Activated CD8-positive, alpha-beta memory T cell treated with anti-CD3 and anti-CD28 coated beads for 48 hours (primary cell): ENCODE measurements around the gene MAN2A1.
"Not testable (repeated sequence)": the region's sequence is repeated elsewhere in the genome, so short reads cannot be mapped to it uniquely, and the experiment has no call there.

Experiments used
- DNase-seq, 3 experiments: peaks; one replicate each; pipeline ENCODE4 v3.0.0-alpha.2; 2020; ENCODE audit warnings: low read depth in 2 of 3, low spot score in 2 of 3

Gene MAN2A1

DNA sequence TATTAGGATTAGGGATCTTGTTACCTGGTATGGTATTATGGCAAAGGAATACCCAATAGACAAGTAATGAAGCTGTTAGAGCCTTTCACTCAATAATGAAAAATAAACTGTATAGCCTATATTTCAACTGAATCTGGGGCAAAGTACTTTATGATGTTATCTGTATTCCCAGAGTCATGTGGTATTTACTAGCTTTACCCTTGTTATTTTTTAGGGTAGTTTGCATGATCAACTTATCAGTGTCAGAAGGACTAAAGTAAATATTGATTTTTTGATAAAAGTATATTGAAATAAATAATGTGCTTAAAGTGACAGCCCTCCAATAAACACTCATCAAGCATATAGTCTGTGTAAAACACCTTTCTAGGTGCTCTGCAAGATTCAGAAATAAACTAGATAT lies 64.6 kb downstream of the MAN2A1 start:
- DNase-seq = no peak

DNA sequence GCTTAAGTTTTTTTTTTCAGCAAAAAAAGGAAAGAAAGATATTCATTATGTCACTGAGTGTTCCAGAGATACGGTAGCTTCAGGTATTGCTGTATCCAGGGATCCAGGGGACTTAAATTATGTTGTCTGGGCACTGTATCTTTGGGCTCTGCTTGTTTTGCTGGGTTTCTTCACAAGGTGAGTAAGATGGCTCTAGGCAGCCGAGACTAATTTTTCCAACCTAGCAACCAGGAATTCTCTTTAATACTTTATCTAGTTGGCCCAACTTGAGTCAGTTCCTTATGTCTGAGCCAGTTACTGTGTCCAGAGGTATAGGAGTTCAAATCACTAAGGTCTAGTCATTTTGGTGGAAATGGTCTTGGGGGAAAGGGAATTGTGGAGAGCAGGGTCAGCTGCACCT lies 66.0 kb downstream of the MAN2A1 start:
- DNase-seq = no peak

DNA sequence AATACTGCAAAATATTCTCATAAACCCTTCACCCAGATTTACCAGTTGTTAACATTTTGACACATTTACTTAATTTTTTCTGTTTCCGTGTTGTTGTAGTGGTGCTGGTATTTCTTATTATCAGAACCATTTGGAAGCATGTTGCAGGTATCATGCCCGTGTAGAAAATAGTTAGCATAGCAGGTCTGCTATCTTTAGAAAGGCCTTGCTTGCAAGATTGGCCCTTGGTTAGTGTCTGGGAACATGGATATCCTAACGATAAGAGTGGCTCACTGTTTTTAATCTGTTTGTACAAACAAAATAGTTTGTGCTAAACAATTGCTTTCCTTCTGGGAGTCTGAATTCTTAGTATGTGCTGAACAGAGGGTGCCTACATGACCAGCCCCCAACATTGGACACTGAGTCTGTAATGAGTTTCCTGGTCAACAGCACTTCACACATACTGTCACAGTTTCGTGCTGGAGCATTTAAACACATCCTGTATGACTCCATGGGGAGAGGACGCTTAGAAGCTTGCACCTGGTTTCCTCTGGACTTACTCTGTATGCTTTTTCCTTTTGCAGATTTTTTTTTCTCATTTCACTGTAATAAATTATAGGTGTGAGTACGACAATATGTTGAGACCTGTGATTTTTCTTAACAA lies 66.9 kb downstream of the MAN2A1 start:
- DNase-seq = no peak

DNA sequence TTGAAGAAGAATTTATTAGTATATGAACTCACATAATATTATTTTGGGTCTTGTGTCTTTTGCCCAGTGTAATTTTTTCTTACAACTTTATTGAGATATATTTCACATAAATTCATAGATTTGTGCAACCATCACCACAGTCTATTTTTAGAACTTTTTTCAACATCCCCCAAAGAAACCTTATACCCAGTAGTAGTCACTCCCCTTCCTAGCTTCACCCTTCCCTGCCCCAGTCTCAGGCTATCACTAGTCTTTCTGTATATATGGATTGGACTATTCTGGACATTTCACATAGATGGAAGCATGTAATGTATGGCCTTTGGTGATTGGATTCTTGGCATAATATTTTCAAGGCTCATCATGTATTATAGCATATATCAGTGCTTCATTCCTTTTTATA lies 67.8 kb downstream of the MAN2A1 start:
- DNase-seq = no peak

DNA sequence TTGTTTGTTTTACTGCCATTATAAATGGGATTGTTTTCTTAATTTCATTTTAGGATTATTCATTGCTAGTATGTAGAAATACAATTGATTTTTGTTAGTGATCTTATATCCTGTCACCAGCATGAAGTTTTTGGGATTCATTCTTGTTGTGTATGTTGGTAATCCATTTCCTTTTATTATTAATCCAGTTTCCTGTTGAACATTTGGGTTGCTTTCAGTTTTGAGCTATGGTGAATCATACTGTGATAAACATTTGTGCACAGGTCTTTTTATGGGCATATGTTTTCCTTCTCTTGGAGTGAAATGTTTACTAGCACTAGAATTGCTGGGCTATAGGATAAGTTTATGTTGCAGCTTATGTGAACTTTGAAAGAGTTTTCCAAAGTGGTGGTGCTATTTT lies 69.6 kb downstream of the MAN2A1 start:
- no peak for DNase-seq

DNA sequence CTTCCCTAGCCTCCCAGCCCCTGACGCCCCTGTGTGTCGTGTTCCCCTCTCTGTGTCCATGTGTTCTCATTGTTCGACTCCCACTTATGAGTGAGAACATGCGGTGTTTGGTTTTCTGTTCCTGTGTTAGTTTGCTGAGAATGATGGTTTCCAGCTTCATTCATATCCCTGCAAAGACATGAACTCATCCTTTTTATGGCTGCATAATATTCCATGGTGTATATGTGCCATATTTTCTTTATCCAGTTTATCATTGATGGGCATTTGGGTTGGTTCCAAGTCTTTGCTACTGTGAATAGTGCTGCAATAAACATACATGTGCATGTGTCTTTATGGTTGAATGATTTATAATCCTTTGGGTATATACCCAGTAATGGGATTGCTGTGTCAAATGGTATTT lies 70.4 kb downstream of the MAN2A1 start:
- not testable (repeated sequence) for DNase-seq

DNA sequence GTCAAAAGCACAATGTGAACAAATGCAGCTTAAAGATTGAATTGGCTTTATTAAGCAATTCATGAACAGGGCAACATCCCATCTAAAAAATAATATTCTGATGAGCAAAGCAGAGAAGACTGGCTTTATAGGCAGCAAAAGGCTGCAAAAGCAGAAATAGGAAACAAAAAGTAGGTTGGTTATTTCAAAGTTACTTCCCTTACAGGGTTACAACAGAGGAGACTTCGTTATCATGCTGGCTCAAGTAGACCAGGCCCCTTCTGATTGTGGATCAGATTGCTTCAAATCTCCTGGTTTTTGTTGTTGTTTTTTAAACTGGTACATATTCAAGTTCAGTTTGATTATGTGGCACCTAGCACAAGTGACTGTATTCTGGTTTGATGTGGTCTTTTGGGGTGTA lies 73.1 kb downstream of the MAN2A1 start:
- DNase-seq = no peak

DNA sequence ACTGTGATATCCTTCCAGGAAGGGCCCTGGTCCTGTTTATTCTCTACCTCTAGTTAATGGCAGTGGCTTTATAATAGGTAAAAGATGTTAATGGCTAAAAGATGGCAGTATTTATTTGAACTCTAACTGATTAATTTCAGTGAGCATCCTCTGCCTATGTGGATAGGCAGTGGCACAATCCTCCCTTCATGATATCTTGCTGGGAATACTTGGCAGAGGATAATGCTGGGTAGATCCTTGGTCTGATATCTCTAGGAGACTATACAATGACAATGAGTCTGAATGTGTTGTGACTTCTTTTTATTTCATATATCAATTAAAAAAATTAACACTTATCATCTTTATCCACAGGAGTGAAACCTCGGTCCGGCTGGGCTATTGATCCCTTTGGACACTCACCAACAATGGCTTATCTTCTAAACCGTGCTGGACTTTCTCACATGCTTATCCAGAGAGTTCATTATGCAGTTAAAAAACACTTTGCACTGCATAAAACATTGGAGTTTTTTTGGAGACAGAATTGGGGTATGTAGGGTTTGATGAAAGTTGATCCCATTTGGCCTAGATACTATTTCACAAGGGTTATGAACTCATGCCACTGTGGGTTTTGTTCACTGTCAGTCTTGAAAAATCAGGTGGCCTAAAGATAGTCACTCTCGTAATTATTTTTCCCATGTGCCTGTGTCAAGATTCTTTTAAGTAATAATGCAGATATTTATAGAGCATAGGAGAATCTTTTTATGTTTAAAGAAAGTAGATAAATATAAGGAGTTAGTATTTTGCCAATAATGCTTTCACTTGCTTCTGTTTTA lies 77.7 kb downstream of the MAN2A1 start:
- no peak for DNase-seq

DNA sequence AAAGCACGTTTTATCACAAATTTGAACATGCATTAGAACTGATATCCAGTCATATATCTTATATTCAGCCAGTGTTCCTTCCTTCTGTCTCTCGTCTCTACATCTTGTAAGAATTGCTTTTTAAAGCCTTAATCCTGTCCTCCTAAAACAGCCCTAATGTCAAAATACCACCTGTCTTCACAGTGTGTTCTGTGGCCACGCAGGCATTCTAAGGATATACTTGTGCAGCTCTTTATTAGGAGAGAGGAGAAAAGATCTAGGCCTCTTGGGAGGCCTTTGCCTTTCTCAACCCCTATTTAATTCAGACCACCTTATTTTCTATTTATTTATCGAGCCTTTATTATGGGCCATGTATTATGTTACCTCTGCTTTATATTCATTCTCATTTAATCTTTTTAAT lies 78.3 kb downstream of the MAN2A1 start:
- DNase-seq = no peak

DNA sequence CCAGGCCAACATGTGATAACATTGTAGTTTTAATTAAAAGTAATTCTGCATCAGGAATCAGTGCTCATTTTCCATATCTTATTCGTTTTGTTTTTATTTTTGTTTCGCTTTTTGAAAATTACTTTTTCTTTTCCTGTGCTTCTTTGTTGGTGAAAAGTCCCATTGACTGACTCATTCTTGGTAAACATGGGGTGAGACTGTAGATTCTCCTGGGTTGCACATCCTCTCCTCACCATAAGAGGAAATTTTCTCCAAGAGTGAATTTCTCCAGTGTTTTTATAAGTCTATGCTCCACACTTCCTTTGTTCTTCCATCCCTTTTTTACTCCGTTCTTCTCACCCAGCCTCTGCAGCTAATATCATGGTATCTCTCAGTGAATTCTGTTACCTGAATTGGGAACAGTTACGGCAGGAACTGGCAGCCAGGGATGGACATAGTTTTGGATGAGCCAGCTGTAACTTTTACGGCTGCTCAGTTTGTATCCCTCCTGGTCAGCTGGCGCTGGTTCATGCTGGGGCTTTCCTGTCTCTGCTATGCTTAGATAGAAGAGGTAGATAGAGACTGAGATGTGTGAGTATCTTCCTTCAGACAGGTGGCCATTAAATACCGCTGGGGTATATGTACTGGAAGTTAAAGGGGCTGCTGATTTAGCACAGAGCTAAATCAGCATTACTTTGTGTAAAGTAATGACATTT lies 80.0 kb downstream of the MAN2A1 start:
- DNase-seq = no peak

DNA sequence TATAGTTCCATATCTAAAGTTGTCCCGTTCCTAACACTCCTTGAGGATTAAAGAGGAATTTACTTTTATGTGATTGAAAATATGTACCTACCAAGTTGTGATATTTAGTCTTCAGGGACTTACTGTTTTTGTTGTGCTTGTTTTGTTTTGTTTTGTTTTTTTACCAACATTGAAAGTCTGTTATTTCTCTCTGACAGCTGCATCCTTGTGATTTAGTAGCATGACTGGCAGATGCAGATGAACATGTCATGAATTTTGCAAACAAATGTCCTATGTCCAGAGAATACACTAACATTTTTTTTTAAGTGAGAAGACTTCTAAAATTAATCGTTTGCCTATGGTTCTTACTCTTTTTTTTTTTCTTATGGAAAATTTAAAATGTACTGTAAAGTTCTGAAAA lies 85.4 kb downstream of the MAN2A1 start:
- no peak for DNase-seq

DNA sequence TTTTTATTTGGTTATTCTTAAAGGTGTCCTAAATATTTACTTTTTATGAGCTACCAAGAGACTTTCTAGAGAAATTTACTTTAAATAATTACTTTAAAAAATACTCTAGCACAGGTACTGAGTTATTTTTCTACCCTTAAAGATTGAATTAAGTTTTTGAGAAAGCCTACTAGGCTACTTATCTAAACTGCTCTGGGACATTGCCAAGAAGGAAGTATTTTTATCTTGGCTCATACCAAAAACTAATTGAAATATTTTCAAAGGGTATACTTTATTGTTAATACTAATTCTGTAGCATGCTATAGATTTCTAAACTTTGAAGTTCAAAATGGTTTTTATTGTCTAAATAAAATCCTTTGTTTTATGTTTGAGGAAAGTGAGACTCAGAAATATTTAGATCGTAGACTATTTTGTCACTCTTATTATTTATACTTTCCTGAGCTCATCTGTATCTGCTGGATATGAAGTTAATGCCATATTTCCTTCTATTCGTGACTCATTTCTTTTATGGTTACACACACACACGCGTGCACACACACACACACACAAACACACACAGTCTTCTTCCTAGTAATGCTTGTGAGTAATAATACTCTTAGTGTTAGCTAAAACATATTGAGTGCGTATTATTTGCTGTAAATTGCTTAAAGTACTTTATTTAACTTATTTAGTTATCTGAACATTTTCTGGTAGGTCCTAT lies 89.5 kb downstream of the MAN2A1 start:
- no peak for DNase-seq

DNA sequence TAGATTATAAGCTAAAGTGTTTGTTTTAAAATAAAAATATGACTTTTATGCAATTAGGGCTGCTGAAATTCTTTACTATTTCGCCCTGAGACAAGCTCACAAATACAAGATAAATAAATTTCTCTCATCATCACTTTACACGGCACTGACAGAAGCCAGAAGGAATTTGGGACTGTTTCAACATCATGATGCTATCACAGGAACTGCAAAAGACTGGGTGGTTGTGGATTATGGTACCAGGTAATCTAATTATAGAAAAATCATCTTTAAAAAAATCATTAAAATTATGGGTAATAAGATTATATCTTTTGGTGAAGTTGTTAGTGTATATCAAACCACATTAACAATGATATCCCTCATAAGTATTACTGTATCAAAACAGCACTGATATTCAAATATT lies 95.0 kb downstream of the MAN2A1 start:
- DNase-seq = no peak

DNA sequence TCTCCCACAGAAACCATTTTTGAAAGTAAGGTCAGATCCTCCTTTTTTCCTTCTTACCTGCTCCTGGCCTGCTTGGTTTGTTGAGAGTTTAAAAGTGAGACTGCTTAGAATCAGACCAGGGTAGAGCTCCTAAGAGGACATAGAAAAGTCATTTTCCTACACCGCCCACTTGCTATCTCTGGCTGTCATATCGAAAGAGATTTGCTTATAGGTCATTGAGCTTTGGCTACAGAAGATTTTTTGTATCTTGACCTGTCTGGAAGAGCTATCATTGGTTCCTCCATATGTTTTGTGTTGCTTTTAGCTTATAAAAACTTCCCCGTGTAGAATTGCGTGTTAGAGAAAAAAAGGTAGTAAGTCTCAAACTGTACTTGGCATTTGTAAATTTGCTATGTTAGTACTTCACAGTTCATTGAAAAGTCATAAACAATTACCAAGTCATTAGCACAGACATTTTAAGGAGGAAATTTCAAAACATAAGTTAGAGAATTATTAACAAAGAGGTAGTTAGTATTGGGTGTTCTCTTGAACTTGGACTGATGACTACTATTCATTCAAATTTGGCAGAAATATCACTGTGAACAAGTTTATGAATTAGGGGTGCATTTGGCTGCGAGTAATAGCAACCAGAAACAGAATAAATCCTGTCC lies 96.6 kb downstream of the MAN2A1 start:
- no peak for DNase-seq

DNA sequence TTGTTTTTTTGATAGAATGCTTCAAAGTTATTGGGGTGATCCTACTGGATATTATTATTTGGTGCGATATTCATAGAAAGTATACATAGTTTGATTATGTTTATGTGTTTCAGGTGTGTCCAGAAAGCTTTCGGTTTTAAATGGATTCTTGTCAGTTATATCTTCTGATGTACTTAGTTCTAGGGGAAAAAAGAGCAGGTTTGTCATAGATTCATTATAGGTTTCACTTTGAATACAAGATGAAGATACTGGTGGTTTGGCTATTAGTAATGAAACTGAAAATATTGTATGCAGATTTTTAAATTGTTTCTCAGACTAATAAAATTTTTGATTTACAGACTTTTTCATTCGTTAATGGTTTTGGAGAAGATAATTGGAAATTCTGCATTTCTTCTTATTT lies 98.9 kb downstream of the MAN2A1 start:
- no peak for DNase-seq

DNA sequence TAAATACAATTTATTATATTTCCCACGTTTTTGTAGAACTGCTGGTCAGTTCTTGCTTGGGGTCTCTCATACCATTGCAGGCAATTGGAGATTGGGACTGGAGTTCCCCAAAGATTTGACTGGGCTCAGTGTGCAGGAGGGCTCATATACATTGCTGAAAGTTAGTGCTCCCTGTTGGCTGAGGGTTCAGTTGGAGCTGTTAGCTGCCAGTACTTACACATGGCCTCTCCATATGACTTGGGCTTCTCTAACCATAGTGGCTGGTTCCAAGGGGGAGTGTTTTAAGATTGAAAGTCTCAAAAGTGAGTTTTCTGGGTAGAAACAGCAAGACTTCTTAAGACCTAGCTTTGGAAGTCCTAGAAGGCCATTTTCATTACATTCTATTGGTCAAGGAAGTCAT lies 102.9 kb downstream of the MAN2A1 start:
- DNase-seq = no peak

DNA sequence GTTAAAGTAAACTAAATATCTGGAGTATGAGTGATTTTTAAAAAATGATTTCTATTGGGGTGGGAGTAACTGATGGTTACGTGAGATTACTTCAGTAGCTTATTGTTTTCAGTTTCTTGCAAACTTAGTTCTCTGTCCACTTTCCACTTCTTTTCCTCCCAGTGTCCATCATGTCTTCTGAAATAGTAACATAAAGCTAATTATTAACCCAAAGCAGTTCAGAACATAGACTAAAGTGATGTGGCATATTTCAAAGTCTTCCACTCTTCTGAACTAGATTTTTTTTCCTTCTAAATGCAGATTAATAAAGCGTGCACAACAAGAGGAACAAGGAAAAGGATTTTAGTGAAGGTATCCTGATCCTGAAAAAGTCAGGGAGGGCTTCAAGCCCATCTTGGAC lies 114.1 kb downstream of the MAN2A1 start:
- no peak for DNase-seq

DNA sequence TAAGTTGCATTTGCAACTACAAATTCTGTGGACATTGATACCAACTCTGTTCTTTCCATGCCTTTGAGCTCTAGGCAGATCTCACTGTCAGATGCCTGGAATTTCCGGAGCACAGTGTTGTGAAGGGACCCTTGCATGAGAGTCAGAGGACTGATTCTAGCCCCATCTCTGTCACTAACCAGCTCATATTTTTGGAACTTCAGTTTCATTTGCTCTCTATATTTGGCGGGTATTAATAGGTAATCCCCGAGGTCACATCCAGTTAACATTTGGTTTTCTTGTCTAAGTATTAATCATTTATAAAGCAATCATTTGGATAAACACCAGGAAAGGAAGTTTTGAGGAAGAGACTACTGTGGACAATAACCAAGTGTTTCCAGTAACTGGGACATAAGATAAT lies 115.7 kb downstream of the MAN2A1 start:
- DNase-seq = no peak

DNA sequence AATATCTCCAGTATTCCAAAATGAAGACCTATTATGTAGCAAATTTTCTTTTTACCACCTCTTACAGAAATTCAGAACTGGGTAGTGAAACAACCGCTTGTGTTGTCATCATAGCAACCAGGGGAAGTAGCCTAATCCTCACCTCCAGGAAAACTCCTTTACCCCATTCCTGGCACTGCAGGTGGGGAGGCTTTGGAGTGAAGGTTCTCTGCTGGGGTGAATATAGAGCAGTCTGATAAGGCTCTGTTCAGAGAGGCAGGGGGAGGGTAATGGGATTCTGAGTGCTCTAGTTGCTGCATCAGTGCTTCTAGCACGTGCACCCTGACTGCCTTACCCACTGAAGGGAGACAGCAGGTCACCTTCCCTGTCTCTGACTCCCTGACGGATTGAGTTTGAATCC lies 116.2 kb downstream of the MAN2A1 start:
- no peak for DNase-seq

DNA sequence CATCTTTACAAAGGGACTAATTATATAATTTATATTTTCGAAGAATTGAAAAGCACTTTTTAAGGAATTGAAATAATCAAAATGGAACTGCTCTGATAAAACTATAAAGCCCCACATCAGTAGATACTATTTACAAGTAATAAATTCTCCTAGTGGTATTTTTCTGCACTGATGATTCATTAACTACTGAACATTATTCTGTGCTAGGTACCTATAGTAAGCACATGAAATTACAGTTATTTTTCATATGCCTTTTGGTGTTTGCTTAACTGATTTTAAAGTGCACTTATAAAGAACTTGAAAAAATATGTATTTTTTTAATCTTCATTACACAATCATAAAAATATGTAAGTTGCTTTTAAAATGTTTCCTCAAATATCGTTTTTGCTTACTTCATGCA lies 123.0 kb downstream of the MAN2A1 start:
- DNase-seq = no peak

DNA sequence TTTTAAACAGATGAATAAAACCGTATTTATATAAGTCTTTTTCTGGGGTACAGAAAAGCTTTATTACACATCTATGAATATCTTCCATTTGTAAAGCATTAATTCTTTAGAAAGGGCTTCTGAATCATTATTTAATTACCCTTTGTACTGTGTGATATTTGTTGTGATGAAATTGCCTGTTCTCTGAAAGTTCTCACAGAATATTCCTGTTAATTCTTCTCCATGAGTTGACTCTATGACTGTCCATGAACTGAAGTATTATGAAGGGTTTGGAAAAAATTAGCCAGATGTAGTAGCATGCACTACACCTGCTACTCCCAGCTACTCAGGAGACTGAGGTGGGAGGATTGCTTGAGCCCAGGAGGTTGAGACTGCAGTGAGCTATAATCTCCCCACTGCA lies 127.0 kb downstream of the MAN2A1 start:
- DNase-seq = no peak
